GM21529 (cell line): ENCODE data around the gene RTBDN.
"Not testable (repeated sequence)": the region's sequence is repeated elsewhere in the genome, so short reads cannot be mapped to it uniquely, and the experiment has no call there.

Source experiments
- ATAC-seq: cut with Tn5 transposase; IDR thresholded peaks from one replicate; pipeline ENCODE4 v1.9.1; 2021; ENCODE audit not compliant: unreplicated experiment

Gene RTBDN

GRCh38 chr19:12858041-12858928 lies 23.9 kb upstream of the RTBDN start:
- no peak for ATAC-seq

- no peak for ATAC-seq
These were observed 22.3 kb upstream of the RTBDN start for GRCh38 chr19:12856653-12857052.

- no peak for ATAC-seq
These were observed 13.1 kb upstream of the RTBDN start for GRCh38 chr19:12847159-12848139.

DNA sequence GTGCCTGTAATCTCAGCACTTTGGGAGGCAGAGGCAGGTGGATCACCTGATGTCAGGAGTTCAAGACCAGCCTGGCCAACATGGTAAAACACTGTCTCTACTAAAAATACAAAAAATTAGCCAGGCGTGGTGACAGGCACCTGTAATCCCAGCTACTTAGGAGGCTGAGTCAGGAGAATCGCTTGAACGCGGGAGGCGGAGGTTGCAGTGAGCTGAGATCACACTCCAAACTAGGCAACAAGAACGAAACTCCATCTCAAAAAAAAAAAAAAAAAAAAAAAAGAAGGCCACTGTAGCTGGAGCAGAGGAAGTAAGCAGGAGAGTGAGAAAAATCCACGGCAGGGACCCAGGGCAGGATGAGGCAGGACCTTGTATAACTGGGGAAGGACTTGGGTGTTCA lies 12.2 kb upstream of the RTBDN start:
- ATAC-seq = not testable (repeated sequence)

- no peak for ATAC-seq
These were observed 9.8 kb upstream of the RTBDN start for GRCh38 chr19:12843999-12844732.

DNA sequence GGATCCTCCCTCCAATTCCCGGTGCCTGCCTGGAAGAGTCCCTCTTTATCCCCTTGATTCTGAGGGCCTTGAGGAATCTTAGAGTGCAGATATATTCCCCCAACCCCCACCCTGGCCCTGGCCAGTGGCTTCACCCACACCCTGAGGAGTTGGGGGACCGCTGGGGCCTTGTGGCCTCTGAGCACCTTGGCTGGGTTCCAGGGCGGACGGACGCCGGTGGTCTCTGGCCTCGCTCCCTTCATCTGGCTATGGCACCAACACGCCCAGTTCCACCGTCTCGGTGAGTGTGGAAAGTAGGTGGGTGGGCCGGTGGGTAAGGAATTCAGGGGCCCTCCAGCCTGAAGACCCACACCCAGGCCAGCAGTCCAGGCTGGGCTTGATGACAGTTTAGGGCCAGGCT lies 8.9 kb upstream of the RTBDN start:
- ATAC-seq = no peak

GRCh38 chr19:12842511-12842910 lies 8.1 kb upstream of the RTBDN start:
- no peak for ATAC-seq

DNA sequence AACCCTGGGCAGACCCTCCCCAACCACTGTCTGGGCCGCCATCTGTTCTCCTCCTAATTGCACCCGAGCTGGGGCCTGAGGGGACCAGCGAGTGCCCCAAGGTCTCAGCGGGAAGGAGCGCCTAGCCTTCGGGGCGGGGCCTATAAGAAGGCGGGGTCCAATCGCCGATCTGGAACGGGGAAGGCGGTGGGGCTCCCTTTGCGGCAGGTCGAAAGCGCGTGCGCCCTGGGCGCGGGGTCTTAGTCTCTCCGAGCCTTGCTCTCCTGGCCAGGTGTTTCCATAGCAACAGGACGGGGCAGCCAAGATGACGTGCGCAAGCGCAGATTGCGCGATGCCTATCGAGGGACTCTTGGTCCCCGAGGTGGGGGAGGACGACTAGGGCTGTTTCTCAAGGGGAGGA lies 6.7 kb upstream of the RTBDN start:
- no peak for ATAC-seq

- no peak for ATAC-seq
These were observed 6.0 kb upstream of the RTBDN start for GRCh38 chr19:12840091-12841079.

DNA sequence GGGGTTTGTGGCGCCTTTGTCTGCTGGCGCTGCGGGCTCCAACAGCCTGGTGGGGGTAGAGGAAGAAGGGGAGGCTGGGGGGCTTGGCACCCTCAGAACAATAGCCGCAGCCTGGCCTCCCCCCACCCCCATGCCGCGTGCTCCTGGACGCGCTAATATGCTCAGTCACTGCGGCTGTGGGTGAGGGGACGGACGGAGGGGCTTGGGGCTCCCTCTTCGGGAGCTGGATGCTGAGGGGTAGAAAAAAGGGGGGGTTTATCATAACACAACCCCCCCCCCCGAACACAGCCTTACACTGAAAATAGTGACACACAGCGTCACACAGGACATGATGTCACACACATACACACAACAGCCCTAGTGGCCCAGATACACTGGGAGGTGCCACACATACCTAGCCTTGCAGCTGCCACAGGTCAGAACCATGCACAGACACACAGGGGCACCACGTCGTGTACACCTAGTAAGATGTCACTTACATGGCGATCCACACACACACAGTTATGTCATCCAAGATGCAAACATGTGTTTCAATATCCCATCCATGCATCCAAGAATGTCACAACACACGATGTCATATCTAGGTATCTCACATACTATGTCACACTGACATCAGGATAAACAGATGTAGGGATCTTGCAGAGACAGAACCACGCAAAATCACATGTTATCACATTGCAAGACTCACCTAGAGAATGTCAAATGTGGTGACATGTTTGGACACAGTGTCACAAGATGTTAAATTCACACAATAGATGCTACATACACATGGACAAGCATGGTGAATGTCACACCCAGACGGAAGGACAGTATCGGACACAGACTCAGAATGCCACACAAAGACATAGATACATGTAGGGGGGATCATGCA lies 4.7 kb upstream of the RTBDN start:
- ATAC-seq = no peak

DNA sequence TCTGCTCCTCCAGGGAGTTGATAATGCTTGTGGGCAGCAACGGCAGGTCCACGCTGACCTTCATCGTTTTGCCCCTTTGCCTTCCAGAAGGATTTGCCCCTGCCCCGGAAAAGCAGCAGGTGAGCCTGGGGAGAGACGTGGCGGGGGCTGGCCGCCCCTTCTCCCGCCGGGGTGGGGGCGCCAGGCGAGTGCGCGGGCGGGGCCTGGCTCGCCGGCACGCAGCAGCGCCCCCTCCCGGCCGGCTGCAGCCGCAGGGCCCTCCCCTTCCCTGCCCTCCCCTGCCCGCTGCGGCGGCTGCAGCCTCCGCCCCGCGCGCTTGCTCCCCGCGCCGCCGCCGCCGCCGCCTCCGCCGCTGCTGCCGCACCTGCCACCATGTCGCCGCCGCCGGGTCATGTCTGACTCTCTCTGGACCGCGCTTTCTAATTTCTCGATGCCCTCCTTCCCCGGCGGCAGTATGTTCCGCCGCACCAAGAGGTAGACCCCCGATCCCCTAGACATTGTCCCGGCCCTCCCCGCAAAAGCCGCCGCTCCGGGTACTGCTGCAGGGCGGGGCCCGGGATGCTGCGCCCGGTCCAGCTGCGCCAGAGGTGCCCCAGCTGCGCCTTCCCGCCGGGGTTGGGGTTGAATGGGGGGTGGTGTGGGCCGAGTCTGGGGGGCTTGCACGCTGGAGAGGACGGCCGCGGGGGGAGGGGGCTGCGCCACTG lies 4.0 kb upstream of the RTBDN start, which contains the start of gene MAST1:
TSS of gene MAST1 (plus strand) at position 334 of the 704 bp plus-strand sequence. CDS start at position 392, 58 bp downstream.
- ATAC-seq = no peak

- ATAC-seq = no peak
These were observed 2.8 kb upstream of the RTBDN start for GRCh38 chr19:12837225-12837624.

DNA sequence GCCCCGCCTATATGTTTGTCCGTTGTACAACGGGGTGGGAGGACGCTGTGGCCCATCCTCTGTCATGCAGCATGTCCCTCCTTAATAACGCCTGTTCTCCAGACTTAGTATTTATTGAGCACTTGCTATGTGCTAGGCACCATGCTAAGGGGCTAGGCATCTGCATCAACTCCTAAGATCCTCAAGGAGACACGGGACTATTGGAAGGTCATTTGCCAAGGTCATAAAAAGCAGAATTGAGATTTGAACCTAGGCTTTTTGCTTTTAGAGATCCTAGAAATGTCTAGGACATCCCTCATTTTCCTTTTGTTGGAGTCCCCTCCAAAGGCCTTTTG lies 2.1 kb upstream of the RTBDN start:
- ATAC-seq = no peak

GRCh38 chr19:12834976-12835757 lies 788 bp upstream of the RTBDN start:
- ATAC-seq = no peak

- ATAC-seq = no peak
These were observed 427 bp downstream of the RTBDN start for GRCh38 chr19:12833738-12834565.

DNA sequence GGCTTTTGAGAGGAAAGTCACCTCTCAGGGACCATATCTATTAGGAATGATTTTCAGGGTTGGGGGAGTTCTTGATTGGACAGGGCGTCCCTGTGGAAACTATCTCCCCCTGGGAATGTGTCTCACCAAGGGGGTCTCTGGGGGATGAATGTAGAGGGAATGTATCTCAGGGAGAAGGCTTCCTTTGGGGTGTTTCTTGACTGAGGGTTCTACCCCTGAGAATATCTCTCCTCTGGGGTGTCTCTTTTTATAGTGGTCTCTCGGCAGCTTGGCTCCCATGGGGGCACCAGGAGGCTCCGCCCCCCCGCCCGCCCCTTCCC lies 1.0 kb downstream of the RTBDN start:
- no peak for ATAC-seq

- ATAC-seq = no peak
These were observed 5.9 kb downstream of the RTBDN start for GRCh38 chr19:12828494-12828893.
